Posterior cingulate gyrus (tissue), 11 donors: ENCODE data around the gene DUSP9.
"Not testable (repeated sequence)": the region's sequence is repeated elsewhere in the genome, so short reads cannot be mapped to it uniquely, and the experiment has no call there.

Experiments
- DNase-seq, 10 donors: peaks; one replicate each; pipeline versions ENCODE4 v3.0.0 to v3.0.0-alpha.2; 2020 to 2021; ENCODE audit warnings: mixed read lengths in 3 of 10
- intact Hi-C: fragments of 100-400 bp; cut with DNase I; formaldehyde crosslinking; loops from one replicate; pipeline ENCODE4 v1.15.1; 2023

Gene DUSP9

GRCh38 chrX:153668423-153669173, 21.6 kb downstream of the DUSP9 start:
- DNase-seq = peak in 2 of 10 donors; percentile 53 to 66
- intact Hi-C loops = loop anchor here (5.0 kb wide), 2 partner anchors 56 to 131 kb away; no protein-coding TSS in a partner anchor

GRCh38 chrX:153669174-153669890, 22.3 kb downstream of the DUSP9 start:
- intact Hi-C loops = loop anchor here (5.0 kb wide), 2 partner anchors 57 to 132 kb away; no protein-coding TSS in a partner anchor
- peak in 3 of 10 donors; percentile 63 to 77 (median 77) for DNase-seq

GRCh38 chrX:153669901-153670731, 23.1 kb downstream of the DUSP9 start:
- intact Hi-C loops = loop anchor here (5.0 kb wide), 2 partner anchors 58 to 133 kb away; no protein-coding TSS in a partner anchor
- peak in 2 of 10 donors; percentile 72 to 81 for DNase-seq

- DNase-seq = peak in 2 of 10 donors; percentile 44 to 73
- intact Hi-C loops = no loop called here
Observed at GRCh38 chrX:153670748-153671588, 24.0 kb downstream of the DUSP9 start.

GRCh38 chrX:153671589-153672530, 24.9 kb downstream of the DUSP9 start:
- peak in 3 of 10 donors; percentile 64 to 74 (median 69) for DNase-seq
- intact Hi-C loops = no loop called here

- intact Hi-C loops = no loop called here
- DNase-seq = peak in 3 of 10 donors; percentile 71 to 88 (median 82)
Observed at GRCh38 chrX:153672531-153673427, 25.8 kb downstream of the DUSP9 start.

- intact Hi-C loops = no loop called here
Observed at GRCh38 chrX:153673428-153674218, 26.6 kb downstream of the DUSP9 start, which contains the start of gene PNCK. PNCK (minus strand) TSS chrX:153673813; CDS start chrX:153673076, 737 bp downstream.

GRCh38 chrX:153674219-153674851, 27.3 kb downstream of the DUSP9 start:
- intact Hi-C loops = no loop called here
- DNase-seq = peak in 2 of 10 donors; percentile 22 to 42

More at GRCh38 chrX:153673428-153674218, 26.6 kb downstream of the DUSP9 start, which contains the start of gene PNCK:
- DNase-seq = peak in 3 of 10 donors; percentile 71 to 84 (median 76)

GRCh38 chrX:153681175-153681574, 34.2 kb downstream of the DUSP9 start:
- DNase-seq = peak in 4 of 10 donors; percentile 12 to 54 (median 32)
- intact Hi-C loops = no loop called here

- intact Hi-C loops = not testable (repeated sequence)
Observed at GRCh38 chrX:153683486-153683885, 36.5 kb downstream of the DUSP9 start.

GRCh38 chrX:153684467-153685155, 37.6 kb downstream of the DUSP9 start:
- peak in 3 of 10 donors; percentile 30 to 43 (median 35) for DNase-seq
- intact Hi-C loops = no loop called here

More at GRCh38 chrX:153683486-153683885, 36.5 kb downstream of the DUSP9 start:
- DNase-seq = peak in 1 of 10 donors; percentile 38

- intact Hi-C loops = no loop called here
- DNase-seq = peak in 2 of 10 donors; percentile 37 to 70
Observed at GRCh38 chrX:153685156-153685536, 38.1 kb downstream of the DUSP9 start.

- intact Hi-C loops = no loop called here
- DNase-seq = peak in 5 of 10 donors; percentile 1 to 75 (median 60)
Observed at GRCh38 chrX:153685751-153686696, 39.0 kb downstream of the DUSP9 start.

- intact Hi-C loops = no loop called here
- peak in 3 of 10 donors; percentile 20 to 83 (median 62) for DNase-seq
Observed at GRCh38 chrX:153686711-153687110, 39.7 kb downstream of the DUSP9 start.
